ENCODE data around the gene EGFL8.
"Not testable (repeated sequence)": the region's sequence is repeated elsewhere in the genome, so short reads cannot be mapped to it uniquely, and the experiment has no call there.

EGFL8 gene

DNA sequence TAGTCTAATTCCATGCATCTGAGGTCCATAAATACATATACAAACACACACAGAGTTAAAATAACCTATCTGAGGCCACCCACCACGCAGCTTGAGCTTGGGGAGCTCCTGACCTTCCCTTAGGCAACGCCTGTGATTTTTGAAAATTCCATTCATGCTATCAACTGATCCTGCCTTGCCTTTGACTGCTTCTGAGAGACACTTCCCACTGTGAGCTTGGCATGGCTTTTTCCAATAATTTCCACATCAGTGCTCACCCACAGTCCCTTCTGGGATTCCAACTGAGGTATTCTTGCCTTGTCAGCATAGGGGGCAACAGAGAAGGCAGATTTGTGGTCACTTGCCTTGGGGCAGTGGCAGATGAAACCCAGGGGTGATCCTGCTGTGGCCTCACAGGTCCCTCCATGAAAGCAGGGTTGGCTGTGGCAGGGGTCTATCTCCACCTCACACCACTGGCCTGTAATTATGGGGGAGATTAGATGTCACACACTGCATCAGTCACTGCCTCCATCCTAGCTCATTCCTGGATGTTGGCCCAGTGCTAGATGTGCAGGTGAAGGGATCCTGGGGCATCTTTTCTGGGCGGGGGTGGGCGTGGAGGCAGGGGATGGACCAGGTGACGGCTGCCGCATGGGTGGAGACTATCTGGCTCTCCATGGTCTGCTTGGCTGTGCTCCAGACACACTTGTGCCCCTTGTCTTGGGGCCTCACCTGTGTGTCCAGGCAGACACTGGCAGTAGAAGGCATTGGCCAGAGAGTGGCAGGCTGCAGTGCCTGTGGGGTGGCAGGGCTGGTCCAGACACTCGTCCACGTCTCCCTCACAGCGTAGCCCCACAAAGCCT lies 39.3 kb downstream of the EGFL8 start:
- no peak for TF ChIP-seq CTCF (conservative IDR thresholded peaks at IDR 0.05; ENCODE audit: control insufficient read depth, insufficient read depth, low read depth, low read length)
- no peak for DNase-seq (ENCODE audit: low read depth)
- H3K4me3 ChIP-seq (ENCODE audit: control insufficient read depth, low read depth, low read length): no peak overlapping the region

DNA sequence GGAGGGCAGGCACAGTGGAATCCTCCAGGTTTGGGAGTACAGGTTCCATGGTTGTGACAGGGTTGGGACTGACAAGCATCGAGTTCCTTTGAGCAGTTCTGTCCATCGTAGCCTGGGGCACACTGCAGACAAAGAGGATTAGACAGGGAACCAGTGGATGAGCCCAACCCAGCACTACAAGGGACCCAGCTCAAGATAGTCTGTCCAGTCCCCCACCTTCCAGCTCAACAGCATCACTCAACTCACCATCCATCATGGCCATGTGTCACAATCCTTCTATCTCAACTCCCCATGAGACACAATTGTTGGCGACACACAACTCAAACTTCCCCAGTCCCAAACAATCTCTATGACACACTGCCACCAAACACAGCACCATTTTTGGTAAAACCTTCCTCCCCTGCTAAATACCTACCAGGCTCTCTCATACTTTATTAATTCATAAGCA lies 39.9 kb downstream of the EGFL8 start:
- no peak for TF ChIP-seq CTCF (conservative IDR thresholded peaks at IDR 0.05; ENCODE audit: control insufficient read depth, insufficient read depth, low read depth, low read length)
- no peak overlapping the region for H3K4me3 ChIP-seq (ENCODE audit: control insufficient read depth, low read depth, low read length)
- no peak for DNase-seq (ENCODE audit: low read depth)

GRCh38 chr6:32208996-32209395 lies 44.6 kb downstream of the EGFL8 start:
- TF ChIP-seq CTCF (conservative IDR thresholded peaks at IDR 0.05; ENCODE audit: control insufficient read depth, insufficient read depth, low read depth, low read length): no peak
- no peak for DNase-seq (ENCODE audit: low read depth)
- H3K4me3 ChIP-seq (ENCODE audit: control insufficient read depth, low read depth, low read length): no peak overlapping the region

DNA sequence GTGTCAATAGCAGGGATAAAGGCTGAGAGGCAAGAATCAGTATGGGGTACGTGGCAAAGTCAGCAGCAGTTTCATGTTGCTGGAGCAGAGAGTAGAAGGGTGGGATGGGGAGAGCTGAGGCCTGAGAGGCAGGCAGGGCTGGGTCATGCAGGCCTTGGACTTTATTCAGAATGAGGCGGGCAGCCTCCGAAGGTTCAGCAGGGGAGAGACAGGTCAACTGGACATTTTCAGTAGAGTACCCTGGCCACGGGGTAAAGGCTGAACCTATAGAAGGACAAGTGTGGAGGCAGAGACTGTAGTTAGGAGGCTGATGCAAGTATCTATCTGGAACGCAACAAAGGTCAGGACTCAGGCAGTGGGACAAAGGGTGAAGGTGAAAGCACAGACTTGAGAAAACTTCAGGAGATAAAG lies 45.8 kb downstream of the EGFL8 start:
- DNase-seq (ENCODE audit: low read depth): no peak
- no peak overlapping the region for H3K4me3 ChIP-seq (ENCODE audit: control insufficient read depth, low read depth, low read length)
- no peak for TF ChIP-seq CTCF (conservative IDR thresholded peaks at IDR 0.05; ENCODE audit: control insufficient read depth, insufficient read depth, low read depth, low read length)

DNA sequence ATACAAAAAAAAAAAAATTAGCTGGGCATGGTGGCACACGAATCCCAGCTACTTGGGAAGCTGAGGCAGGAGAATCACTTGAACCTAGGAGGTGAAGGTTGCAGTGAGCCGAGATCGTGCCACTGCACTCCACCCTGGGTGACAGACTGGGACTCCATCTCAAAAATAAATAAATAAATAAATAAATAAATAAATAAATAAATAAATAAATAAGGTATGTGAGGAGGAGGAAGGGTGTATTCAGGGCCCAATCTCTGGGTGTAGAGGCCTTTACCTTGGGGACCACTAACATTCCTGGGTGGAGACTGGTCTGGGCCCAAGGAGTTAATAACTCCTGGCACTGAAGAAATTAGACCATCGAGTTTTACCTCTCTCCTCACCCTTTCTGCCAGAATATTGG lies 47.0 kb downstream of the EGFL8 start:
- H3K4me3 ChIP-seq (ENCODE audit: control insufficient read depth, low read depth, low read length); DNase-seq (ENCODE audit: low read depth): not testable (repeated sequence)

GRCh38 chr6:32212076-32212760 lies 47.8 kb downstream of the EGFL8 start:
- no peak for DNase-seq (ENCODE audit: low read depth)
- H3K4me3 ChIP-seq (ENCODE audit: control insufficient read depth, low read depth, low read length): no peak overlapping the region
- no peak for TF ChIP-seq CTCF (conservative IDR thresholded peaks at IDR 0.05; ENCODE audit: control insufficient read depth, insufficient read depth, low read depth, low read length)

GRCh38 chr6:32213649-32214048 lies 49.3 kb downstream of the EGFL8 start:
- no peak overlapping the region for H3K4me3 ChIP-seq (ENCODE audit: control insufficient read depth, low read depth, low read length)
- DNase-seq (ENCODE audit: low read depth): no peak
- no peak for TF ChIP-seq CTCF (conservative IDR thresholded peaks at IDR 0.05; ENCODE audit: control insufficient read depth, insufficient read depth, low read depth, low read length)

Data from fibroblast of mammary gland (primary cell).